Bronchial epithelial cell (primary cell): ENCODE measurements around the gene LRP2. TPM values are rescaled to one million over a fixed set of nuclear protein-coding genes. Genes with fewer than 3 reads are reported as not detected.

Source experiments
- DNase-seq: peaks from one replicate; pipeline ENCODE4 v3.0.0-alpha.2; 2010; ENCODE audit warnings: low read depth
- FAIRE-seq: peaks from 2 replicates; lab custom pipeline; 2011; peaks lifted over from hg19 to GRCh38; lab: Jason Lieb, UNC
- H3K27me3 ChIP-seq: 2 replicates; pipeline ENCODE4 v1.5.1; 2011; ENCODE audit warnings: low read length; ENCODE audit not compliant: control insufficient read depth, insufficient read depth
- H3K36me3 ChIP-seq: 2 replicates; pipeline ENCODE4 v1.5.1; 2011; ENCODE audit warnings: low read length; ENCODE audit not compliant: control insufficient read depth, insufficient read depth
- H3K4me3 ChIP-seq: 2 replicates; pipeline ENCODE4 v1.5.1; 2011; ENCODE audit warnings: mild to moderate bottlenecking, low read depth, low read length, control low read depth
- total RNA-seq: library from RNA; depleted of rRNA; stranded (reverse); fragments of >200 nt; gene quantifications from 2 replicates; pipeline ENCODE4 v1.2.1, GENCODE V29; 2014
- TF ChIP-seq, protein P1 (sequence below): IDR thresholded peaks from 2 replicates; pipeline ENCODE4 v1.5.1; 2011; ENCODE audit warnings: mild to moderate bottlenecking, moderate library complexity, low read length, control low read depth, inconsistent platforms; ENCODE audit not compliant: insufficient read depth, severe bottlenecking

The LRP2 gene
- total RNA-seq, 1 donor from 2014 or later, result not detected

GRCh38 chr2:169358016-169358415 lies 4.3 kb downstream of the LRP2 start:
- Histone ChIP-seq H3K27me3 (peaks cover 24% of the 10 kb centered on the region), H3K36me3 (no peaks in the 10 kb centered on the region), H3K4me3 (no peak overlapping the region)
- DNase-seq (no peak), FAIRE-seq (no peak)
- TF ChIP-seq, protein P1, sequence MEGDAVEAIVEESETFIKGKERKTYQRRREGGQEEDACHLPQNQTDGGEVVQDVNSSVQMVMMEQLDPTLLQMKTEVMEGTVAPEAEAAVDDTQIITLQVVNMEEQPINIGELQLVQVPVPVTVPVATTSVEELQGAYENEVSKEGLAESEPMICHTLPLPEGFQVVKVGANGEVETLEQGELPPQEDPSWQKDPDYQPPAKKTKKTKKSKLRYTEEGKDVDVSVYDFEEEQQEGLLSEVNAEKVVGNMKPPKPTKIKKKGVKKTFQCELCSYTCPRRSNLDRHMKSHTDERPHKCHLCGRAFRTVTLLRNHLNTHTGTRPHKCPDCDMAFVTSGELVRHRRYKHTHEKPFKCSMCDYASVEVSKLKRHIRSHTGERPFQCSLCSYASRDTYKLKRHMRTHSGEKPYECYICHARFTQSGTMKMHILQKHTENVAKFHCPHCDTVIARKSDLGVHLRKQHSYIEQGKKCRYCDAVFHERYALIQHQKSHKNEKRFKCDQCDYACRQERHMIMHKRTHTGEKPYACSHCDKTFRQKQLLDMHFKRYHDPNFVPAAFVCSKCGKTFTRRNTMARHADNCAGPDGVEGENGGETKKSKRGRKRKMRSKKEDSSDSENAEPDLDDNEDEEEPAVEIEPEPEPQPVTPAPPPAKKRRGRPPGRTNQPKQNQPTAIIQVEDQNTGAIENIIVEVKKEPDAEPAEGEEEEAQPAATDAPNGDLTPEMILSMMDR, result no peak

DNA sequence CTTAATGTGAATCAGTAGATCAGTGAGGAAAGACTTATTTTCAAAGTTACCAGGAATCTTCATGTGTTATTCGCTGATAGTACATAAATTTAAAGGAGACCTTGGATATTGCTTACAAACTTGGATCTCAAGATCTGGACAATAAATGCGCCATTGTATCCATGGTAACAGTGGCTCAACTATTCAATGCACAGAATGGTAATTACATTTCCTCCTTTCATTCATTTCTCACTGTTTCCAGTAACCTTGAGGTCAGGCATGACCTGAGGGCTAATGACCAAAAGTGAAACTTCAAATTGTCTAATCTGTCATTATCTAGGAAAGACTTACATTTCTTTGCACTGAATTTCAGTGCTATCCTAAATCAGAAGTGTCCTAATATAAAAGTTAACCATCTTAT lies 8.1 kb downstream of the LRP2 start:
- Histone ChIP-seq H3K27me3 (no peaks in the 10 kb centered on the region), H3K36me3 (no peaks in the 10 kb centered on the region), H3K4me3 (no peak overlapping the region)
- FAIRE-seq (no peak), DNase-seq (no peak)
- TF ChIP-seq, protein P1, result no peak

DNA sequence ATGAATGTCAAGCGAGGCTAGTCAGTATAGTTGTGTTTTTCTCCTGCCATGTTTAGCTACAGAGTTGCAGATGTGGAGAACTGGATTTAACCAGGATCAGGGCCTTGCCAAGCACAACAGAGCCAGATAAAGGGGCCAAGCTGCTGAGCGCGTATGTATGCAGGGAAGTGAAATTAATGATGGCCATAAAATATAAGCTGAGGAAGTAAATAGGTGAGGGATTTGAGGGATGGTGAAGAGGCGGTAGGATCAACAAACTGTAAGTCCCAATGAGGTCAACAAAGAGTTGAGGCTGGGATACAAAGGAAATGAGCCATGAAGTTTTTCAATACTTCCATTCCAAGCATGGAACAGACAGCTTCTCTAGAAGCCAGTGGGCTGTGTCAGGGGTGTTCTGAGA lies 10.6 kb downstream of the LRP2 start:
- Histone ChIP-seq H3K4me3 (no peak overlapping the region), H3K27me3 (no peaks in the 10 kb centered on the region), H3K36me3 (no peaks in the 10 kb centered on the region)
- DNase-seq, result no peak
- no peak for FAIRE-seq
- TF ChIP-seq, protein P1, result no peak

- TF ChIP-seq, protein P1, result no peak
- Histone ChIP-seq H3K4me3 (no peak overlapping the region), H3K36me3 (no peaks in the 10 kb centered on the region), H3K27me3 (peaks cover 5% of the 10 kb centered on the region)
- no peak for FAIRE-seq
- no peak for DNase-seq
Measured at GRCh38 chr2:169349535-169349934, 12.8 kb downstream of the LRP2 start.

- DNase-seq, result no peak
- Histone ChIP-seq H3K36me3 (no peaks in the 10 kb centered on the region), H3K27me3 (peaks cover 5% of the 10 kb centered on the region), H3K4me3 (no peak overlapping the region)
- FAIRE-seq, result peak; percentile 64
- TF ChIP-seq, protein P1, result no peak
Measured at GRCh38 chr2:169348321-169349024, 13.9 kb downstream of the LRP2 start.
